Neuronal stem cell (in vitro differentiated cells): Measurements from ENCODE around the gene TMOD1.

Source experiments
- DNase-seq: peaks from one replicate; pipeline ENCODE4 v3.0.0-alpha.2; 2013; ENCODE audit warnings: low spot score
- H2AFZ ChIP-seq: one replicate; pipeline ENCODE4 v1.6.1; 2013; ENCODE audit warnings: mild to moderate bottlenecking, low read length, inconsistent platforms
- H2AK5ac ChIP-seq: 2 replicates; pipeline ENCODE4 v1.6.1; 2013; ENCODE audit warnings: low read depth, mild to moderate bottlenecking, inconsistent platforms, low read length, moderate library complexity, mixed read lengths
- H2BK120ac ChIP-seq: 2 replicates; pipeline ENCODE4 v1.6.1; 2013; ENCODE audit warnings: low read depth, mild to moderate bottlenecking, inconsistent platforms, low read length, moderate library complexity, mixed read lengths
- H2BK12ac ChIP-seq: one replicate; pipeline ENCODE4 v1.6.1; 2013; ENCODE audit warnings: low read length, inconsistent platforms
- H2BK15ac ChIP-seq: 2 replicates; pipeline ENCODE4 v1.6.1; 2013; ENCODE audit warnings: mild to moderate bottlenecking, low read length, inconsistent platforms, mixed read lengths
- H2BK5ac ChIP-seq: one replicate; pipeline ENCODE4 v1.6.1; 2013; ENCODE audit warnings: inconsistent platforms, mild to moderate bottlenecking, low read length, moderate library complexity
- H3K14ac ChIP-seq: one replicate; pipeline ENCODE4 v1.6.1; 2013; ENCODE audit warnings: low read length, inconsistent platforms
- H3K18ac ChIP-seq: 2 replicates; pipeline ENCODE4 v1.6.1; 2013; ENCODE audit warnings: low read length, inconsistent platforms
- H3K23ac ChIP-seq: 2 replicates; pipeline ENCODE4 v1.6.1; 2013; ENCODE audit warnings: low read depth, mild to moderate bottlenecking, mixed read lengths, low read length, inconsistent platforms; ENCODE audit not compliant: poor library complexity
- H3K27ac ChIP-seq: replicated peaks from 3 replicates; pipeline ENCODE4 v1.5.1; 2013; ENCODE audit warnings: low read length, inconsistent platforms
- H3K27me3 ChIP-seq, 3 experiments: 2 replicates each; pipeline ENCODE4 v1.6.1; 2013; ENCODE audit warnings: low read length in 3 of 3, mild to moderate bottlenecking in 2 of 3, inconsistent platforms in 1 of 3, low read depth in 1 of 3, mixed read lengths in 1 of 3, moderate library complexity in 1 of 3; ENCODE audit not compliant: control insufficient read depth in 3 of 3, insufficient read depth in 3 of 3
- H3K36me3 ChIP-seq, 2 donors: replicated peaks in 1 of 2; 2 replicates each; pipeline ENCODE4 v1.6.1; 2013; ENCODE audit warnings: low read length in 2 of 2; ENCODE audit not compliant: control insufficient read depth in 2 of 2, insufficient read depth in 2 of 2
- H3K4ac ChIP-seq: 2 replicates; pipeline ENCODE4 v1.6.1; 2013; ENCODE audit warnings: inconsistent platforms, mild to moderate bottlenecking, low read length, moderate library complexity
- H3K4me1 ChIP-seq, 2 donors: 1 replicate in 1 of 2; 2 replicates in 1 of 2; pipeline ENCODE4 v1.6.1; 2013; ENCODE audit warnings: low read length in 2 of 2, low read depth in 1 of 2; ENCODE audit not compliant: control insufficient read depth in 2 of 2, insufficient read depth in 1 of 2
- H3K4me2 ChIP-seq: one replicate; pipeline ENCODE4 v1.6.1; 2013; ENCODE audit warnings: mild to moderate bottlenecking, low read length, inconsistent platforms; ENCODE audit not compliant: insufficient read depth, poor library complexity, severe bottlenecking
- H3K4me3 ChIP-seq, 2 donors: 2 replicates each; pipeline ENCODE4 v1.5.1; 2013; ENCODE audit warnings: low read length in 2 of 2, mild to moderate bottlenecking in 2 of 2, inconsistent platforms in 1 of 2, moderate library complexity in 1 of 2
- H3K79me1 ChIP-seq: one replicate; pipeline ENCODE4 v1.6.1; 2013; ENCODE audit warnings: low read depth, mild to moderate bottlenecking, inconsistent platforms, low read length, moderate library complexity
- H3K9ac ChIP-seq: one replicate; pipeline ENCODE4 v1.6.1; 2013; ENCODE audit warnings: mild to moderate bottlenecking, low read depth, low read length, inconsistent platforms; ENCODE audit not compliant: poor library complexity
- H3K9me3 ChIP-seq, 2 donors: replicated peaks in 1 of 2; 2 replicates each; pipeline versions ENCODE3 to v1.6.1; 2013; ENCODE audit warnings: low read length in 2 of 2, mild to moderate bottlenecking in 2 of 2, inconsistent platforms in 1 of 2, low read depth in 1 of 2, mixed read lengths in 1 of 2, moderate library complexity in 1 of 2; ENCODE audit not compliant: control insufficient read depth in 2 of 2, insufficient read depth in 1 of 2
- H4K8ac ChIP-seq: one replicate; pipeline ENCODE4 v1.6.1; 2013; ENCODE audit warnings: low read depth, mild to moderate bottlenecking, inconsistent platforms, low read length, moderate library complexity
- H4K91ac ChIP-seq: one replicate; pipeline ENCODE4 v1.6.1; 2013; ENCODE audit warnings: low read length, low read depth, mild to moderate bottlenecking, inconsistent platforms; ENCODE audit not compliant: poor library complexity
- WGBS, 2 donors: extraction: QIAGEN DNeasy Blood & Tissue Kit; methylation state at CpG; one replicate each; pipeline ENCODE4 v1.1.7; 2013; ENCODE audit warnings: missing lambda C conversion rate in 2 of 2, mixed read lengths in 1 of 2; ENCODE audit not compliant: insufficient read length in 2 of 2, insufficient replicate concordance in 1 of 2; ENCODE audit errors: extremely low coverage in 2 of 2; 5-methylcytosine and 5-hydroxymethylcytosine counted together

The TMOD1 gene

GRCh38 chr9:97473717-97474116 is 27.7 kb upstream of the TMOD1 start:
- no peak for DNase-seq

GRCh38 chr9:97474372-97474925 is 27.0 kb upstream of the TMOD1 start:
- Histone ChIP-seq H2BK12ac (no peak overlapping the region), H3K9ac (no peak overlapping the region), H3K79me1 (no peaks in the 10 kb centered on the region), H3K9me3 (no peaks in the 10 kb centered on the region), H2AK5ac (no peak overlapping the region), H3K18ac (no peak overlapping the region), H2AFZ (no peak overlapping the region), H3K4me3 (no peak overlapping the region), H3K4ac (no peak overlapping the region), H3K4me2 (no peak overlapping the region), H3K27ac (no peak overlapping the region), H3K36me3 (no peaks in the 10 kb centered on the region), H4K91ac (no peak overlapping the region), H2BK120ac (no peak overlapping the region), H3K4me1 (no peaks in the 10 kb centered on the region), H2BK15ac (no peak overlapping the region), H2BK5ac (no peak overlapping the region), H3K23ac (no peak overlapping the region), H3K27me3 (peaks cover 0 to 19% (median 0%) of the 10 kb centered on the region in 3 experiments), H3K14ac (no peak overlapping the region), H4K8ac (no peak overlapping the region)
- WGBS, 2 donors, result no CpG with 5 or more reads among the region's 5 CpGs
- no peak for DNase-seq

More at GRCh38 chr9:97473717-97474116, 27.7 kb upstream of the TMOD1 start:
- Histone ChIP-seq H3K14ac (no peak overlapping the region), H3K79me1 (no peaks in the 10 kb centered on the region), H2BK15ac (no peak overlapping the region), H3K18ac (no peak overlapping the region), H3K23ac (no peak overlapping the region), H3K9me3 (no peaks in the 10 kb centered on the region), H2BK5ac (no peak overlapping the region), H3K36me3 (no peaks in the 10 kb centered on the region), H3K4me1 (no peaks in the 10 kb centered on the region), H3K27me3 (peaks cover 0 to 19% (median 0%) of the 10 kb centered on the region in 3 experiments), H2BK120ac (no peak overlapping the region), H3K4ac (no peak overlapping the region), H2AK5ac (no peak overlapping the region), H4K8ac (no peak overlapping the region), H4K91ac (no peak overlapping the region), H3K4me3 (no peak overlapping the region), H3K27ac (no peak overlapping the region), H3K4me2 (no peak overlapping the region), H2BK12ac (no peak overlapping the region), H3K9ac (no peak overlapping the region), H2AFZ (no peak overlapping the region)
- no CpG with 5 or more reads among the region's 3 CpGs for WGBS, 2 donors

GRCh38 chr9:97475059-97475458 is 26.4 kb upstream of the TMOD1 start:
- Histone ChIP-seq H3K4me1 (no peaks in the 10 kb centered on the region), H3K14ac (no peak overlapping the region), H3K4me2 (no peak overlapping the region), H2BK5ac (no peak overlapping the region), H3K9me3 (no peaks in the 10 kb centered on the region), H3K36me3 (no peaks in the 10 kb centered on the region), H2BK120ac (no peak overlapping the region), H3K27ac (no peak overlapping the region), H3K4me3 (no peak overlapping the region), H2BK15ac (no peak overlapping the region), H3K9ac (no peak overlapping the region), H3K4ac (no peak overlapping the region), H3K79me1 (no peaks in the 10 kb centered on the region), H3K23ac (no peak overlapping the region), H3K27me3 (peaks cover 0 to 15% (median 0%) of the 10 kb centered on the region in 3 experiments), H2AFZ (no peak overlapping the region), H2BK12ac (no peak overlapping the region), H4K91ac (no peak overlapping the region), H3K18ac (no peak overlapping the region), H4K8ac (no peak overlapping the region), H2AK5ac (no peak overlapping the region)
- DNase-seq, result no peak
- no CpG with 5 or more reads among the region's 2 CpGs for WGBS, 2 donors

GRCh38 chr9:97478301-97478981 is 23.0 kb upstream of the TMOD1 start:
- no peak overlapping the region for H2BK12ac ChIP-seq
- no peak overlapping the region for H3K27ac ChIP-seq
- no peak overlapping the region for H4K91ac ChIP-seq
- H3K4me1 ChIP-seq, result no peaks in the 10 kb centered on the region
- H2AK5ac ChIP-seq, result no peak overlapping the region
- no peak overlapping the region for H3K18ac ChIP-seq
- peaks cover 0 to 4% of the 10 kb centered on the region in 2 donors for H3K9me3 ChIP-seq
- no peak overlapping the region for H3K14ac ChIP-seq
- H3K23ac ChIP-seq, result no peak overlapping the region
- H4K8ac ChIP-seq, result no peak overlapping the region
- no peak overlapping the region for H2AFZ ChIP-seq
- no peak overlapping the region for H3K9ac ChIP-seq
- H3K27me3 ChIP-seq, result peaks cover 0 to 5% (median 0%) of the 10 kb centered on the region in 3 experiments
- no peak for DNase-seq
- no peak overlapping the region for H3K4me3 ChIP-seq
- no peaks in the 10 kb centered on the region for H3K79me1 ChIP-seq
- H2BK15ac ChIP-seq, result no peak overlapping the region
- H2BK5ac ChIP-seq, result no peak overlapping the region
- H3K4me2 ChIP-seq, result no peak overlapping the region
- WGBS, 2 donors, result no CpG with 5 or more reads among the region's 3 CpGs
- no peak overlapping the region for H2BK120ac ChIP-seq
- H3K4ac ChIP-seq, result no peak overlapping the region
- H3K36me3 ChIP-seq, result no peaks in the 10 kb centered on the region
